Iris pigment epithelial cell (primary cell): ENCODE measurements around the gene DLG2.

Source experiments
- DNase-seq: peaks from one replicate; pipeline ENCODE4 v3.0.0-alpha.2; 2011; ENCODE audit warnings: low read depth

DLG2 gene

DNA sequence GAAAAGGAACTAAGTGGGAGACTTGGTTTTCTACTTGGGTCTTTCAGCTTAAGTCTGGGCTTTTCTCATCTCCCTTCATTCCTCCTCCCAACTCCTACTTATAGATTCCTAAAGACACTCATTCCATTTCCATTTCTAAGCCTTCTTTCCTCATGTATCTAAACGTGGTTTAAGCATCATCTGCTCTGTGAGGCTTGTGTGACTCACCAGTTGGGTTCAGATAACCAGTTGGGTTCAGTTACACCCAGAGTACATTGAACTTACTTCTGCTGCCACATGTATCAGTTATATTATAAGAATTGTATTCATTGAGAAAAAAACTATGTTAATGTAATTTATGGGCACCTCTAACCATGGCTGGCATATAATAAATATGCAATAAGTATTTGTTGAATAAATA lies 1509.8 kb downstream of the DLG2 start:
- peak; percentile 25 for DNase-seq

DNA sequence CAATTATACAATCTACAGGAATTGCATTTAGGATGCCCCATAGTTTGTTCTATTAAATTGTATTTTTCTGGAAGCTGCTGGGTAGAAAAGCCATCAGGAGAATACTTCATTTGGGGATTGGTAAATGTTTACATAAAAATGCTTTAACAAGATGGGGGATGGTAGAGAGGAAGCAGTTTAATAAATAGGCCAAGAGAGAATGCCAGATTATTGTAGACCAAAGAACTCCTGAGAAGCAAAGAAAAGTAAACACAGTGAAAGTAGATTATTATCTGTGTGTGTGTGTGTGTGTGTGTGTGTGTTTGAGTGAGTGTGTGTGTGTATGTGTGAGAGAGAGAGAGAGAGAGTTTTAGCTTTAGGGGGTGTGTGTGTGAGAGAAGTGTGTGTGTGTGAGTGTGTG lies 1520.6 kb downstream of the DLG2 start:
- DNase-seq: no peak

DNA sequence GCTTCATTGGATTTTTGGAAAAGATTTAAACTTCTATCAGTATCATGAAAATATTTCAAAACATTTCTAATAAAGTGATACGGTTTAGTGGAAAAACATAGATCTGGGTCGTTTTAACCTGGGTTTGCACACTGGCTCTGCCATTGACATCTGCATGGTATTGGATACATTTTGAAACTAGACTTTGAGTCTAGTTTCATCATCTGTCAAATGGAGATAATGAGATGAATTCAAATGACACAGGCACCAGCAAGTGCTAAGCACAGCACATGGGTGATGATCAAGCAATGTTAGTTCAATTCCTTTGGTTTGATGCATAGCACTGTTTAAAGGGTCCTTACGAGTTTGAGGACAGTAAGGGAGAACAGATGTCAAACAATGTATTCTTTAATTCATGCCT lies 1522.0 kb downstream of the DLG2 start:
- no peak for DNase-seq

DNA sequence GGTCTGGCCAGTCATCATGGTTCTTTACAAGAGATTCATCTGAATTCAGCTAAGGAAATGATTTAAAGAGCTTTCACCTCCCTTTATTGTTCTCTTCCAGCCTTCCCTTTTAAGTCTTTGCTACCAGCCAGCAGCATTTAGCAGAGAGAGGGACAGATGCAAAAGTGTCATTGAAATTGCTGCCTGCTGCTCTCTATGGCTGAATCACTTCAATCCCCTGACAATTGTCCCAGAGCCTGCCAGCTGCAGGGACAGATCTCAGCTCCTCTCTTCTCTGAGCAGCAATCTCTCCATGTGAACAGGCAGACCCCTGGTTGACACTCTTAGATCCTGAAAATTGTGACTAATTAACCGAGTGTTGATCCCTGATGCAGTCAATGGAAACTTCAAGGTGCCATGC lies 1524.0 kb downstream of the DLG2 start:
- no peak for DNase-seq

DNA sequence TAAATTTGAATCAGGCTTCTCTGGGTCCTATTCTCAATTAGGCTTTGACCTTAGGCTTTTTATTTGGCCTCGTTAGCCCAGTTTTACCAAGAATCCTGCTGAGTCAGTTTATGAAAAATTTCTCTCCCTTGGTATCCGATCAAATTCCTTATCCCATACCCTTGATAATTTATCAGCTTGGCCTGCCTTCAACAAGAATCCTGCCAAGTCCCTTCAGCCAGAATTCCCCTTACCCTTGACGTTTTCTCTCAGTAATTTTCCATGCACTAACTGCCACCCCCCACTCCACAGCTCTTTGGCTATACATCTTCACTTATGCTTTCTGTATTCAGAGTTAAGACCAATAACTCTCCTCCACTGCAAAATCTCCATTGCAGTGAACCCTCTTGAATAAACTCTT lies 1530.0 kb downstream of the DLG2 start:
- no peak for DNase-seq

DNA sequence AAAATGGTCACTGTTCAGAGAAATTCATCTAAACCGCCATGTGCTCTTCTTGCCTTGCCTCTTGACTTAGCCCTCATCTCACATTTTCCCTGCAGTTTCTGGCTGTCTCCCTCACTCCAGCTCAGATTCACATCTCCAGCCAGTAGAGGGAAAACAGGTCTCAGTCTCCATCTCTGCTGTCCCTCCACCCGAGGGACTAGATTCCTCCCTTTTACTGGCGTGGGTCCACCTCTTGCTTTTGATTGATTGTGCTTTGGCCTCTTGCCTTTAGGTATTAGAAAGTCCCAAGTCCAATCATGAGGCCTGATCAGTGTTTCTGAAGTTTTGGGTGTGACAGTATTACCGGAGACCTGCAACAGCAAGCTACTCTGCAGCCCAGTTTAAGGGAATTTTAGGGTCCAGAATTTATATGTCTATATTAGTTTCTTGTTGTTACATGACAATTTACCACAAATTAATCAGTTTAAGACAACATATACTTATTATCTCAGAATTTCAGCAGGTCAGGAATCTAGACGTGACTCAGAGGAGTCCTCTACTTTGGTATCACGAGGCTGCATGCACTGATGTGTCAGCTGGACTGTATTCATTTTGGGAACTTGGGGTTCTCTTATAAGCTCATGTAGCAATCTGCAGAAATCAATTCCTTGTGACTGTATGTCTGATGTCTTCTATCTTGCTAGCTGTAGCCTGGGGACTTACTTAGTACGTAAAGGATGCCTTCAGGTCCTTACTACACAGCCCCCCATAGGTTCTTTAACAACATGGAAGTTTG lies 1535.7 kb downstream of the DLG2 start:
- DNase-seq: no peak

DNA sequence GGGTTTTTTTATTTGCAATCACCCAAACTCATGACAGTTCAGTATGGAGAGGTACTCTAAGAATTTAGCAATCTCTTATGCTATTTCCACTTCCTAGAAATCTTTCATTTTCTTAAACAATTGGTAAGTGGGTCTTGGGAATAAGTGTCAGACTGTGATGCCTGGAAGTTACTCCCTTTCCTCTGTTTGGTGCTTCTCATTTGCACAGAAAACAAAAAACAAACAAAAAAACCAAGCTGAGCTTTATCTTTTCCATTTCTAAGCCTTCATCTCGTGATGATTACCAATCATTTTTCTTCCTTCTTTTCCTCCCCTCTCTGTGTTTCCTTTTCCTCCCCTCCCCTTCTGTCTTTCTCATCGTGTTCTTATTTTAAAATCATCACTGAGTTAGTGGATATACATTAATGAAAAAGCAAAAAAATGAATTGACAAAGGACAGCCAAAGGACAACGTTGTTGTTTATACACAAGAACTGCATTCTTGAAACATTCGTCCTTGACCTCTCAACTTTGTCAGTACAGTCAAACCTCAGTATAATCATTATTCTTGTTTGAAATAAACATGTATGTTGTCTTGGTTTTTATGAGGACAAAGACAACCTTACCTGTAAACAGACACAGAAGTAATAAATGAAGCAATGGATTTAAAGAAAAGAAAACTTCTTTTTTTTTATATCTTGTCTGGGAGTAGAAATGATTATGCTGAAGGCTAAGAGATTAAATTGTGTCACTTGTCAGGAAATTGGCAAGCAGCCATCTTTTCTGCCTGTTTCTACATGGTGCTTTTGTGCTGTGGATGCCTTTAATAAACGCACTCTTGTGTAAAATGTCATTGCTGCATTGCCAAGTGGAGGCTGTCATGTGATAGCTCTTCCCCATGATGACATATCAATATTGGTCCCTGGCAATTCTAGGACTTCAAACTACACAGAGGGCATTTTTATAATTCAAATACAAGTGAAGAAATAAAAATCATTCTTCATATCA lies 1537.8 kb downstream of the DLG2 start:
- no peak for DNase-seq

DNA sequence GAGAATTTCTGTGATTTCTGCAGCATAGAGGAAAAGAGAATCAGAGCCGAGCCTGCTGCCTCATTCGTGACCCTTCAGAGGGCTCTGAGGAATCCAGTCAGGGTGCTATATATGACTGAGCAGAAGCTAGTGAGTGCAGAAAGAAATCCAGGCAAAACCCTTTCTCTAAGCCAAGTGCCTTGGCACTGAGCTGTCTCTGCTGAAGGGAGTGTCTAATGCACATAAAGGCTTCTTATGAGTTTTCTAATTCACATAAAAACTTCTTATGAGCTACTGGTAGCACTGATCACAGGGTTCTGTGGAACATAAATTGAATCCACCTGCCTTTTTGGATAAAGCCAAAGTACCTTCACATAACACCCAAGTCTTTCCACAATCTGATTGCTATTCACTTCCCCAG lies 1555.3 kb downstream of the DLG2 start:
- no peak for DNase-seq

DNA sequence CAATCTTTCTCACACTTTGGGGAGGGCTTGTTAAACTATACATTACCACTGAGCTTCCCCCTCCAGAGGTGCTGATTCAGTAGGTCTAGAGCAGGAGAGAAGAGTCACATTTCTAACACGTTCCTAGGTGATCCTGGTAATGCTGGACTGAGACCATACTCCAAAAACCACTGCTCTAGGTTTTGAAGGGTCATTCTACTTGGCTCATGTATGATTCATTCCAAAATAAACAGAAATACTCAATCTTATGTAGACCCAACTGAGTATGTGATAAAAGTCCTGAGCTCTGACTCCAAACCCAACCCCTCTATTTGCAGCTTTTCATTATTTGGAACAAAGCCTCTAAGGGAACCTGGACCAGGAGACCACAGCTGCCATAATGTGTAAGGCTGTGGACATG lies 1558.1 kb downstream of the DLG2 start:
- DNase-seq: no peak

DNA sequence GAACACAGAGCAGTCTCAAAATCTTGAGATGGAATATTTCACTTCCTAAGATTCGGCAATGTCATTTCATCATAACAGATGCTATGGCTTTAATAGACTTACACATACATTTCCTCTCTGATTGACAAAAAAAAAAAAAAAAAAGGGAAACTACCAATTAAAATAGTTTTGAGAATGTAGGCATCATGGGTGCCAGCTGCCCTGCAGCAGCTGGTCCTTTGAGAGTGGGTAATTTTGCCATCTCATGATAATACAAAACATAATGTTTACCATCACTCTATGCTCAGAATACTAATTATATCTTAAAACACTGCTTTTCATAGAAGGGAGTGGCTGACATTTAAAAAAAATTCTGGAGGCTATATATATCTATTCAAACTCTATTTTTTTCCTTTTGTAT lies 1565.4 kb downstream of the DLG2 start:
- DNase-seq: no peak

DNA sequence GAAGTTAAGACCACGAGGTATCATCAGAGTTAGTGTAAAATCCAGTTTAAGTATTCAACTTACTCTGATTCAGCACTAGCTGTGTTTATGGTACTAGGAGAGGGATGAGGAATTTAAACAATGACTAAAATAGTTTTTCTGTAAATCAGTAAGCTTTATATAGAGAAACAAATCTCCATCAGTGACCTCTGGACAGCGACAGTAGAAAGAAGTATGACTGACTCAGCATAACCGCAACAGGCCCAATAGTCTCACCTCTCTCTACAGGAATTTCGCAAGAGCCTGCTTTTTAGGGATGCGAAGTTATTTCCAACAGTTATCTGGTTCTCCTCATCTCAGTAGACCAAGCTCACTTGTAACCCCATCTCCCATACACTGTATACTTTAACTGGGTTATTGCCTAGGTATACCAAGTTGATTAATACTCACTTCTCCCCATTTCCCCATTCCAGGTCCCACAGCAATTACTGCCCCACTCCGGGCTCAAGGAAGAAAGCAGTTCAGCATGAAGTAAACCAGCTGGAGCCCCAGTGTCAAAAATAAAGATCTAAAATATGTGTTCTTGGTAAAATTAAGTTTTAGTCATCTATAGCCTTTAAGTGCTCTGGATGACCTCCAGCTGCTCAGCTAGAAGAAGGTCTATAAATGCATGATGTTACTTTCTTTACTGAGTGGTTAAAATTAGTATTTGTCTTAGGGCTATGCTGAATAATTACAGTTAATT lies 1570.3 kb downstream of the DLG2 start:
- DNase-seq: no peak

DNA sequence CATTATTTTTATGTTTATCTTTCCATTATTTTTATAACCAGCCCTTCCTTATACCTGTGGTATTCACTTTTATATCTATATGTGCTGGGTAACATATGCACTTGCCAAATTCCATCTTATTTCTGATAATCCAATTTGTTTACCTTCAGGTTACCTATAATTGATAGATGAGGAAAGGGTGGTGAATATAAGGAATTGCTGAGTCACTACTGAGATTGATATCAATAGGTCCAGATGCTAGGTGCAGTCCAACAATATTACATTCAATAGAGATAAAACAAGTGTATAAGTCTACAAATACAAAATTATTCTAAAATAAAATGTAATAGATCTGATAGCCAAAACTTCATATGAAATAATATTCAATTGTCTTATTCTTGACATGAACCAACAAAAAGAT lies 1582.0 kb downstream of the DLG2 start:
- no peak for DNase-seq

DNA sequence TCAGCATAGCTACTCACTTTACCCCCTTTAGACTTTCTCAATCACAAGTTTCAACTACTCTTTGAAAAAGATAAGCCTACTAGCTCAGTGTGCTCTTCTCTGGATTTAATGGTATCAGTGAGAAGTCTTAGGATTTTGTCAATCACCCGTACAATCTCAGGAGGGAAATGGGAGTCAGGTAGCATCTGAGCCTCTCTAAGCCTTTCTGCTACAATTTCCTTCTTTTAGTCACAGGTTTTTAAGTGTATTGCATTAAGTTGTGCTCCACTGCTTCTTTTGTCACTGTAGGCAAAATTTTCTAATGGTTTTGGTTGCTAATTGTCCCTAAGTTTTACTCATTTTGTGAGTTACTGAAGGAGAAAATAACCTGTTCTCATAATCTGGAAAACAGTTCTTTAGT lies 1582.4 kb downstream of the DLG2 start:
- no peak for DNase-seq

DNA sequence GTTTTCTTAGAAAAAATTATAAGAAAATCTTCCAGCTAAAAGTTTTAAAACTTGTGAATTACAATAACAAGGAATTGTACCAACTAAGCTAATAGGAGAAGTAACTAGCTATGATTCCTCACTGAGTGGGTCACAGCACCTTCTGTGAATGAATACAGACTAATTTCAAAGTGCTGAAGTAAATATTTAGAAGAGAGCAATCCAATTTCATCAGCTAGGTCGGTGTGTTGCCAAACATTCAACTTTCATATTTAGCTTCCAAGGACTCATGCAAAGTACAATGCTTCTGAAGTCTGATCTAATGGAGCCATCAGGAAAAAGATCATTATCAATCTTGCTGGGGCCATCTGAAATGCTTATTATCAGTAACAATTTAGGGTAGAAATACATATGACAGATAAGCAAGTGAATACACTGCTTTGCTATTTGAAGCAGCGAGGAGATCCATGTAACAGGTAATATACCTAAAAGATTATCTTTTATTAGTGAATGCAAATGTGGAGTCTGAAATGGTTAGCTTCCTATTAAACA lies 1590.4 kb downstream of the DLG2 start:
- DNase-seq: no peak

DNA sequence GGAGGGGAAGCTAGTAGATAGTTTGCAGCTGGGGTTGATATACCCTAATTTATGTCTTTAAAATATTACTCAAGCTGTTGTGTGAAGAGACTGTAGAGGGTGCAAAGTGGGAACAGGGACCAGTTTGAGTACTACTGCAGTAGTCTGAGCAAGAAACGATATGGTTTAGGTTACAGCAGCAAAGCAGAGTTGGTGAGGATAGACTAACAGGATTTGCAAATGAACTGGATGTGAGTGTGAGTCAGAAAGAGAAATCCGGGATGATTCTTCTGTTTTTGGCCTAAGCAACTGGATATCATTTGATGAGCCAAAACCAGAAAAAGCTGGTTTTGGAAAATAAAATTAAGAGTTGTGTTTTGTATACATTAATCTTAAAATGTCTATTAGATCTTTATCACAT lies 1591.5 kb downstream of the DLG2 start:
- DNase-seq: no peak

DNA sequence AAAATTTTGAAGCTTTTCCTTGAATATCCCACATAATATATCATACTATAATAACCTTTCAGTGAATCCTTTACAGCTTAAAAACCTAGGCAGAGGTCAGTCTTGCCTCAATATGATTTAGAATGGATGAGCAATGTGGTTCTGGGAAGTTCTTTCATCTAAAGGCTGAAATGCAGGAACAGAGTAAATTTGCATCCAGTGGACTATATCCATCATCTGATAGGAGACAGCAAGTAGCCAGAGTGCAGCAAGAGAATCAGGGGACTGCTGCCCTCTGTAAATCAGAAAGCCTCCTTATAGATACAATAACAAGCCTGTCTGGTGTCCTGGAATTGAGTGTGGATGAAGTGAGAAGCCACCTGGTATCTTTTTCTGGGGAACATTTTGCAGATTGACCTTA lies 1592.7 kb downstream of the DLG2 start:
- DNase-seq: no peak

DNA sequence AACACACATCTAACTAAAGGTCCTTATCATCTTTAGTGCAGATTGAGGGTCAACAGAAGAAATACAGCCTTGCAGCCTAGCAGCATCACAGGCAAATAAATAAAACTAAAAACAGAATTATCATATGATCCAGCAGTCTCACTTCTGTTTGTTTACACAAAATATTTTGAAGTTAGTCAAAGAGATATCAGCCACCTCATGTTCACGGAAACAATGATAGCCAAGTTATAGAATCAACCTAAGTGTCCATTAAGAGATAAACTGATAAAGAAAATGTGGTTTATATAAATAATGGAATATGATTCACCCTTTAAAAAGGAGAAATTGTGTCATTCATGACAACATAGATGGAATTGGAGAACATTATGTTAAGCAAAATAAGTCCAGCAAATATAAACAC lies 1602.9 kb downstream of the DLG2 start:
- peak; percentile 16 for DNase-seq

DNA sequence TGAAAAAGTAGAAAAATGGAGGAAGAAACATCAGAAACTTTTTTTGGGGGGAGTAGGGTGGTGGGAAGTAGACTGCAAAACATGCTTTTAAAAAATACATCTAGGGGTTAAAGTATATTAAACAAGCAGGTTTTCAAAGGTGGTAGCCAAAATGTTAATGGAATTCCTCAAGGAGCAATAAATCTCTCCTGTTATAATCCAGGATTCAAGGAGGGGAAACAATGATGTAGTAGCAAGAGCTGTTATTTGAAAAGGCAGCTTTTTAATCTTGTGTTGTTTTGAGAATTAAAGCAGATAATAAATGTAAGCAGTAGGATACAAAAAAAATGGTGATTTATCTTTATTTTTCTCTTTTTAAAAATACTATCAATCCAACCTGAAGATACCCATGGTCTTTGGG lies 1604.4 kb downstream of the DLG2 start:
- no peak for DNase-seq

DNA sequence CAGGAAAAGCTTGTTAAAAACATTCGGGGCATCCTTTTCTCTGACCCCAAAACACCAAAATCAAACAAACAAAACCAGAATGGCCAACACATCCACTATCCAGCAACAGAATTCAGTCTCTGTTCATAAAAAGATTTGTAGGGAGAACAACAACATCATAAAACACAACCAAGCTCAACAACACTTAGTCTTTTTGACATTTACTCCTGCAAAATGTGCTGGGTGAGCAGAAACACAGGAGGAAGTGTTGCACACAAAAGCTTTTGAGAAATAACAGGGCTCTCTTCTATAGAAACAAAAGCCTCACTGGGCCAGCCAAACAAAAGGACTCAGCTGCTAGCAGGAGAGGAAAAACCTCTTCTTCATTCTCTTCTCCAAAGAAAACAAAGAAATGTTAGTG lies 1604.9 kb downstream of the DLG2 start:
- no peak for DNase-seq

DNA sequence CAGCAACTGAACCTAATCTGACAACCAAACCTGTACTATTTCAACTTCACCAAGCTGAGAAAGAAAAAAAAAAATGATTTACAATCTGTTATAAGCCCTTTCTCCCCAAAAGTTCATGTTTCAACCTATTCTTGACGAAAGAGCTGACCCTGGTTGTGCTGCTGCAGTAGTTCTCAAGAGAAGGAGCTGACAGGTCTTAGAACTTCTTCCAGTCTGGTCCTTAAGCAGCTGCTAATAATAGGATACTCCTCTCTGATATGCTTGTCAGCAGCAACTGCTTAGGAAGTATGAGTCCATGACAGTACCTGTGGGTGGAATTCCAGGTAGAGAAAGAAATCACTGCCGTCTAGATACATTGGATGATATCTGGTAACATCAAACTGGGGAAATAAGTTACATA lies 1605.9 kb downstream of the DLG2 start:
- no peak for DNase-seq

DNA sequence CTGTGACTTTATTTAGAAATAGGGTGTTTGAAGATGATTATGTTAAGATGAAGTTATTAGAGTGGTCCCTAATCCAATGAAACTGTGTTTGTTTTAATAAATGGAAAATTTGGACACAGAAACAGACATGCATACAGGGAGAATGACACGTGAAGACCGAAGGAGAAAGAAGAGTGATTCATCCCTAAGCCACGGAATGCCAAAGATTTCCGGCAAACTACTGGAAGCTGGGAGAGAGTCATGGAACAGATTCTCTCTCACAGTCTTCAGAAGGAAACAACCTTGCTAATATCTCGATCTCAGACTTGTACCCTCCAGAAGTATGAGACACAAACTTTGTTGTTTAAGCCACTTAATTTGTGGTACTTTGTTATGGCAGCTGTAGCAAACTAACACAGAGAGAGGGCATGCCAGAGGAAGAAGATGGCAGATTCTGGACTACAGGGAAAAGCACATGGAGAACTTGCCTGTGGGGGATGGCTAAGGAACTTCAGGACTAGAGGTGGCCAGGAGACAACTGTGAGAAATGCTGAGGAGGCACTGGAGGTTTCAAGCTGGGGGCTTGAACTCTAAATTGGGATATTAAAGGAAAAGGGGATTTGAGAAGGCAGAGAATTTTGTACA lies 1607.5 kb downstream of the DLG2 start:
- DNase-seq: peak; percentile 79

DNA sequence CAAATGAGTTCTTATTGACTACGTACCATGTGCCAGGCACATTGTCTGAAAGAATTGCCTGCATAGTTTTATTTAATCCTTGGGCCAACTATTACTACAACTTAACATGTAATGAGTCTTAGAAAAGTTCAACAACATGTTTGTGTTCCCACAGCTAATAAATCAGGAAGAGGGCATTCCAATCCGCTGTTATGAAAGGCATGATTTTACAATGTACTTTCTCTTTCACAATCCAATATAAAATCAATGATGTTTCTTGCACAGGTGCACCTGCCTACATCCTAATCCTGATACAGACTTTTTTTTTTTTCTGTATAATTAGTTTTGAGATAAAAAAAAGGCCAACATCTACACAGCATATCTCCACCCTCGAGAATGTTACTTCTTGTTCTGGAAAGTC lies 1612.6 kb downstream of the DLG2 start:
- no peak for DNase-seq
